Subcutaneous abdominal adipose tissue (tissue), 5 donors: Measurements from ENCODE around the gene CPPED1.

ENCODE experiments used
- H3K27ac ChIP-seq: one replicate; pipeline ENCODE4 v1.7.0; 2013; ENCODE audit warnings: low read depth, mild to moderate bottlenecking, inconsistent platforms, low read length, moderate library complexity
- H3K27me3 ChIP-seq, 5 donors: one replicate each; pipeline ENCODE4 v1.7.0; 2013; ENCODE audit warnings: low read length in 5 of 5, inconsistent platforms in 1 of 5; ENCODE audit not compliant: control insufficient read depth in 5 of 5, insufficient read depth in 4 of 5
- H3K36me3 ChIP-seq, 5 donors: one replicate each; pipeline ENCODE4 v1.7.0; 2013; ENCODE audit warnings: low read length in 5 of 5; ENCODE audit not compliant: control insufficient read depth in 5 of 5, insufficient read depth in 5 of 5
- H3K4me1 ChIP-seq, 5 donors: one replicate each; pipeline ENCODE4 v1.7.0; 2013; ENCODE audit warnings: low read length in 5 of 5, mild to moderate bottlenecking in 3 of 5, moderate library complexity in 1 of 5; ENCODE audit not compliant: control insufficient read depth in 5 of 5, insufficient read depth in 5 of 5
- H3K4me3 ChIP-seq, 5 donors: one replicate each; pipeline ENCODE4 v1.7.0; 2013; ENCODE audit warnings: low read length in 5 of 5, low read depth in 1 of 5
- H3K9ac ChIP-seq, 5 donors: one replicate each; pipeline ENCODE4 v1.7.0; 2013; ENCODE audit warnings: low read length in 5 of 5, mild to moderate bottlenecking in 4 of 5, moderate library complexity in 3 of 5
- H3K9me3 ChIP-seq, 5 donors: one replicate each; pipeline ENCODE4 v1.7.0; 2013; ENCODE audit warnings: low read length in 5 of 5; ENCODE audit not compliant: control insufficient read depth in 5 of 5
- donor health status: healthy.
- donor health status: healthy.
- donor health status: healthy.
- donor health status: healthy.
- donor health status: healthy.

The CPPED1 gene

GRCh38 chr16:12667909-12668308 is 135.8 kb downstream of the CPPED1 start:
- H3K4me1 ChIP-seq: no peaks in the 10 kb centered on the region
- peaks cover 2 to 21% (median 12%) of the 10 kb centered on the region in 5 donors for H3K9me3 ChIP-seq

DNA sequence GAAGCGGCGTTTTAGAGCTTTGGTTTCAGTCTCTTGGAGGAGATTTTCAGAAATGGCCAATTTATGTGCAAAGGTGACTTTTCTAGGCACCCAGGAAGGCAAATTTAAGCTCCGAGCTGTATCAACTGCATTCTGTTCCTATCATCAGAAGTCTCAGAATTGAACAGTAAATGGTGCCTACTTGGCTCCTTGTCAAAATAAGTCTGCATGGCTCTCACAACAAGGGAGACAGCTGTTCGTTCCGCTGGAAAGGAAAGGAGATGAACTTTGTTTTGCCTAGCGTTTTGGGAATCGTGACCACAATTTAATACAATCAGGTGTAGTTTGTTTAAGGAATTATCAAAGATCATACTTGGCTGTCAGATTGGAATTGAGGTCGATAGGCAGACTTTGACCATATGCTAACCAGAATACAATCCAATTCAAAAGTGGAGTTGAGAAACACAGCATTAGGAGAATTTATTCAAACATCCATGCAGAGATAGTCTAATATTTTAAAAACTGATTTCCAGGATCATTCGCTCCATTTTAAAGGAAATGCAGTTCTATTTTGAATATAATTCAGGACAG is 139.4 kb downstream of the CPPED1 start:
- Histone ChIP-seq H3K27ac (no peak overlapping the region), H3K4me1 (no peaks in the 10 kb centered on the region)

More at GRCh38 chr16:12667909-12668308, 135.8 kb downstream of the CPPED1 start:
- no peak overlapping the region for H3K9ac ChIP-seq
- H3K27ac ChIP-seq: no peak overlapping the region
- no peaks in the 10 kb centered on the region for H3K27me3 ChIP-seq
- H3K4me3 ChIP-seq: no peak overlapping the region
- H3K36me3 ChIP-seq: peaks cover 0 to 12% (median 9%) of the 10 kb centered on the region in 5 donors

GRCh38 chr16:12661656-12662172 is 142.0 kb downstream of the CPPED1 start:
- Histone ChIP-seq H3K27me3 (no peaks in the 10 kb centered on the region), H3K9ac (no peak overlapping the region), H3K27ac (no peak overlapping the region), H3K4me1 (no peaks in the 10 kb centered on the region), H3K36me3 (peaks cover 0 to 12% (median 6%) of the 10 kb centered on the region in 5 donors), H3K9me3 (peaks cover 5 to 24% (median 9%) of the 10 kb centered on the region in 5 donors), H3K4me3 (no peak overlapping the region)

More for the DNA sequence above, 139.4 kb downstream of the CPPED1 start:
- H3K9me3 ChIP-seq: peaks cover 0 to 23% (median 11%) of the 10 kb centered on the region in 5 donors
- H3K9ac ChIP-seq: no peak overlapping the region
- H3K4me3 ChIP-seq: no peak overlapping the region
- H3K36me3 ChIP-seq: peaks cover 0 to 12% (median 7%) of the 10 kb centered on the region in 5 donors
- H3K27me3 ChIP-seq: no peaks in the 10 kb centered on the region

GRCh38 chr16:12659871-12660270 is 143.8 kb downstream of the CPPED1 start:
- no peaks in the 10 kb centered on the region for H3K4me1 ChIP-seq
- peaks cover 5 to 24% (median 9%) of the 10 kb centered on the region in 5 donors for H3K9me3 ChIP-seq

DNA sequence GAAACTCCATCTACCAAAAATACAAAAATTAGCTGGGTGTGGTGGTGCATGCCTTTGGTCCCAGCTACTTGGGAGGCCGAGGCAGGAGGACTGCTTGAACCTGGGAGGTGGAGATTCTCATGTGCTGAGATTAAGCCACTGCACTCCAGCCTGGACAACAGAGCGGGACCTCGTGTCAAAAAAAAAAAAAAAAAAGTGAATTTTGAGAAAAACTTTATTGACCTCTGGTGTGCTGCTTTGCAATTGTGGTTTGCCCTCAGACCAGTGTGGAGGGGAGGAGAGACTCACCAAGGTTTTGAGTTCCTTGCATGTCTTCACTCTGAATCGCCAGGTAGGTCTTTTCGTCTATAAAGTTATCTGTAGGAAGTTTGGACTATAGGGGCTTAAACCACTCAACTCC is 145.2 kb downstream of the CPPED1 start:
- H3K27ac ChIP-seq: no peak overlapping the region
- no peak overlapping the region for H3K4me3 ChIP-seq
- no peaks in the 10 kb centered on the region for H3K27me3 ChIP-seq
- H3K4me1 ChIP-seq: no peaks in the 10 kb centered on the region
- peaks cover 5 to 24% (median 9%) of the 10 kb centered on the region in 5 donors for H3K9me3 ChIP-seq
- H3K9ac ChIP-seq: no peak overlapping the region
- H3K36me3 ChIP-seq: peaks cover 0 to 2% (median 0%) of the 10 kb centered on the region in 5 donors

More at GRCh38 chr16:12659871-12660270, 143.8 kb downstream of the CPPED1 start:
- Histone ChIP-seq H3K4me3 (no peak overlapping the region), H3K27ac (no peak overlapping the region), H3K9ac (no peak overlapping the region), H3K27me3 (no peaks in the 10 kb centered on the region), H3K36me3 (peaks cover 0 to 12% (median 6%) of the 10 kb centered on the region in 5 donors)

DNA sequence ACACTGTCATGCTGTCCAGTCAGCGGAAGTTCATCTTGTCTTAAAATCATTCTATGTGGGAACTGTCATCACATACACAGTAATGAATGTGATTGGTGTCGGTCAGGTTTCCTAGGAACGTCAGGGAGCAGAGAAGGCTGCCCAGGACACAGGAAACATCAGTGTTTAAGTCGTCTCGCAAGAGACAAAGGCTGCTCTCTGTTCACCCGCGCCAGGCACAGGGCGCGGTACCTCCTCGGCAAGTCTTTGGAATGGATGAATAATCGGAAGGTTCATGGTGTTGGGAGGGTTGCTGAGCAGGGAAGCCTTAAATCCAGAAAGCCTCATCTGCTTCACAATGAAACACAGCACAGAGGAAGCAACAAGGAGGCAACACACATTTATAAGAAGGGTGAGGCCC is 148.2 kb downstream of the CPPED1 start:
- Histone ChIP-seq H3K27me3 (no peaks in the 10 kb centered on the region), H3K36me3 (no peaks in the 10 kb centered on the region), H3K9ac (no peak overlapping the region), H3K4me1 (no peaks in the 10 kb centered on the region), H3K9me3 (peaks cover 5 to 20% (median 9%) of the 10 kb centered on the region in 5 donors), H3K27ac (no peak overlapping the region), H3K4me3 (no peak overlapping the region)

GRCh38 chr16:12653820-12654392 is 149.8 kb downstream of the CPPED1 start:
- H3K36me3 ChIP-seq: no peaks in the 10 kb centered on the region
- no peaks in the 10 kb centered on the region for H3K4me1 ChIP-seq

GRCh38 chr16:12652924-12653323 is 150.8 kb downstream of the CPPED1 start:
- Histone ChIP-seq H3K27ac (no peak overlapping the region), H3K9me3 (peaks cover under 1 to 6% (median 4%) of the 10 kb centered on the region in 5 donors), H3K27me3 (peaks cover 0 to 3% (median 0%) of the 10 kb centered on the region in 5 donors), H3K36me3 (no peaks in the 10 kb centered on the region), H3K4me1 (no peaks in the 10 kb centered on the region), H3K4me3 (no peak overlapping the region), H3K9ac (no peak overlapping the region)

More at GRCh38 chr16:12653820-12654392, 149.8 kb downstream of the CPPED1 start:
- Histone ChIP-seq H3K27ac (no peak overlapping the region), H3K27me3 (no peaks in the 10 kb centered on the region), H3K9ac (no peak overlapping the region), H3K9me3 (peaks cover 5 to 16% (median 9%) of the 10 kb centered on the region in 5 donors), H3K4me3 (no peak overlapping the region)

- no peak overlapping the region for H3K4me3 ChIP-seq
- H3K27ac ChIP-seq: no peak overlapping the region
- H3K36me3 ChIP-seq: no peaks in the 10 kb centered on the region
- peaks cover 0 to 4% (median 3%) of the 10 kb centered on the region in 5 donors for H3K27me3 ChIP-seq
- no peak overlapping the region for H3K9ac ChIP-seq
- H3K9me3 ChIP-seq: peaks cover 0 to 3% (median under 1%) of the 10 kb centered on the region in 5 donors
- H3K4me1 ChIP-seq: peaks cover 0 to under 1% (median 0%) of the 10 kb centered on the region in 5 donors
Measured at GRCh38 chr16:12651765-12652512, 151.7 kb downstream of the CPPED1 start.
